Measurements from ENCODE around the gene DMD.

The DMD gene

DNA sequence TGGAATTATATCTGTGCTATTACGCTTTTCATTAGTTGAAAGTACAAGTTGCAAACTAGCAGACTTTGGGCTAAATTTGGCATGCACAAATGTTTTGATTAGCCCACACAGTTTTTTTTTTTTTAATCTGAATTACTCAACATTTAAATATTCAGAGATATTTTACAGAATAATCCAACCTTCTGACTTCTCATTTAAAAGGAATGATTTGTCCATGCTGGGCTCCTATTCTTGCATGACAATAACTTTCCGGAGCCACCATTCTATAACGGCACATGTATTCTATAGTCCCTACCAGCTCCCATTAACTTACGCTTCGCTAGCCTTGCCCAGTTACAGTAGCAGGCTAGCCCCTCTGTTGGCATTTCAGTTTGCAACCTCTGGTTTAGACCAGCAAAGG lies 1920.2 kb downstream of the DMD start:
- Mint-ChIP-seq H3K4me1 (no peaks in the 10 kb centered on the region), H3K9me3 (peaks cover 3% of the 10 kb centered on the region), H3K4me3 (no peak overlapping the region), H3K36me3 (ENCODE audit: low read depth) (no peaks in the 10 kb centered on the region), H3K27ac (no peak overlapping the region), H3K27me3 (ENCODE audit: low read depth) (no peaks in the 10 kb centered on the region)
- TF ChIP-seq, protein P1, sequence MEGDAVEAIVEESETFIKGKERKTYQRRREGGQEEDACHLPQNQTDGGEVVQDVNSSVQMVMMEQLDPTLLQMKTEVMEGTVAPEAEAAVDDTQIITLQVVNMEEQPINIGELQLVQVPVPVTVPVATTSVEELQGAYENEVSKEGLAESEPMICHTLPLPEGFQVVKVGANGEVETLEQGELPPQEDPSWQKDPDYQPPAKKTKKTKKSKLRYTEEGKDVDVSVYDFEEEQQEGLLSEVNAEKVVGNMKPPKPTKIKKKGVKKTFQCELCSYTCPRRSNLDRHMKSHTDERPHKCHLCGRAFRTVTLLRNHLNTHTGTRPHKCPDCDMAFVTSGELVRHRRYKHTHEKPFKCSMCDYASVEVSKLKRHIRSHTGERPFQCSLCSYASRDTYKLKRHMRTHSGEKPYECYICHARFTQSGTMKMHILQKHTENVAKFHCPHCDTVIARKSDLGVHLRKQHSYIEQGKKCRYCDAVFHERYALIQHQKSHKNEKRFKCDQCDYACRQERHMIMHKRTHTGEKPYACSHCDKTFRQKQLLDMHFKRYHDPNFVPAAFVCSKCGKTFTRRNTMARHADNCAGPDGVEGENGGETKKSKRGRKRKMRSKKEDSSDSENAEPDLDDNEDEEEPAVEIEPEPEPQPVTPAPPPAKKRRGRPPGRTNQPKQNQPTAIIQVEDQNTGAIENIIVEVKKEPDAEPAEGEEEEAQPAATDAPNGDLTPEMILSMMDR (IDR thresholded peaks at IDR 0.05; ENCODE audit: unreplicated experiment in 3 of 3), result no peak

DNA sequence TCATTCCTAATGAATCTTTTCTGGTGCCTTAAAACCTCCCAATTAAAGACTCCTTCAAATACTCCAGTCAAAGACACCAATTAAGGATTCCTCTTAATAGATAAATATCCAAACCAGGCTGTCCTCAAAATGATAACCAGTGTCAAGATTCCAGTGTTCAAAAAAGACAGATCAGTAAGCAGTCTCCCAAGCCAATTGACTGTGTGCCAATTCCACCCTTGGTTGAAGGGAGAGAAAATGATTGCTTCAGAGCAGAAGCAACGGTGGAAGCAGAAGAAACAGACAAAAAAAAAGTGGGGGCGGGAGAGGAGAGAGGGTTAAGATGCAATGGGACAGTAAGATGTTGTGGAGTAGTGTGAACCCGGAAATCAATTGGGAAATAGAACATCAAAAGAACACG lies 1923.5 kb downstream of the DMD start:
- Mint-ChIP-seq H3K27me3 (ENCODE audit: low read depth) (no peaks in the 10 kb centered on the region), H3K4me3 (no peak overlapping the region), H3K9me3 (no peaks in the 10 kb centered on the region), H3K4me1 (no peaks in the 10 kb centered on the region), H3K36me3 (ENCODE audit: low read depth) (no peaks in the 10 kb centered on the region), H3K27ac (no peak overlapping the region)
- TF ChIP-seq, protein P1 (IDR thresholded peaks at IDR 0.05; ENCODE audit: unreplicated experiment in 3 of 3), result no peak

- no peaks in the 10 kb centered on the region for H3K27me3 Mint-ChIP-seq (ENCODE audit: low read depth)
- H3K36me3 Mint-ChIP-seq (ENCODE audit: low read depth), result no peaks in the 10 kb centered on the region
- H3K9me3 Mint-ChIP-seq, result peaks cover 4% of the 10 kb centered on the region
- TF ChIP-seq, protein P1 (IDR thresholded peaks at IDR 0.05; ENCODE audit: unreplicated experiment in 3 of 3), result no peak
- no peaks in the 10 kb centered on the region for H3K4me1 Mint-ChIP-seq
- H3K27ac Mint-ChIP-seq, result no peak overlapping the region
- H3K4me3 Mint-ChIP-seq, result no peak overlapping the region
Measured at GRCh38 chrX:31280580-31280979, 1930.8 kb downstream of the DMD start.

DNA sequence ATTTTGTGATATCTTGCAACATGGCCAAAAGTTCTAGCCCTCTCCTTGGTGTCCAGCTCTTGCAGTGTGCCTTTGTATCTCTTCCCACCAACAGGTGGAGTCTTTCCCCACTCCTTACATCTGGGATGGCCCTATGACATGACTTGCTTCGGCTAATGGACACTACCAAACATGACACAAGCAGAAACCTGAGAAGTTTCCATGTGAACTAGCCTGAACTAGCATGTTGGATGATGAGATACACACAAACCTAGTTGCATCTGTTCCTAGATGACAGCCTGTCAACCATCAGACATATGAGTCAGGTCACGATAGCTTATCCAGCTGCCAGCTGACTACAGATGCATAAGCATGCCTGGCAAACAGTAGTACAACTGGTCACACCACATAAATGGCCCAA lies 1932.0 kb downstream of the DMD start:
- Mint-ChIP-seq H3K4me3 (no peak overlapping the region), H3K27me3 (ENCODE audit: low read depth) (no peaks in the 10 kb centered on the region), H3K4me1 (no peaks in the 10 kb centered on the region), H3K36me3 (ENCODE audit: low read depth) (no peaks in the 10 kb centered on the region), H3K27ac (no peak overlapping the region), H3K9me3 (peaks cover 4% of the 10 kb centered on the region)
- TF ChIP-seq, protein P1 (IDR thresholded peaks at IDR 0.05; ENCODE audit: unreplicated experiment in 3 of 3), result peak in 1 of 3 experiments; percentile 10

GRCh38 chrX:31272472-31272775 lies 1938.9 kb downstream of the DMD start:
- H3K27me3 Mint-ChIP-seq (ENCODE audit: low read depth), result no peaks in the 10 kb centered on the region
- TF ChIP-seq, protein P1 (IDR thresholded peaks at IDR 0.05; ENCODE audit: unreplicated experiment in 3 of 3), result no peak
- no peak overlapping the region for H3K4me3 Mint-ChIP-seq
- peaks cover 11% of the 10 kb centered on the region for H3K9me3 Mint-ChIP-seq
- H3K27ac Mint-ChIP-seq, result peak overlapping the region in 1 of 3 experiments; percentile 77
- no peaks in the 10 kb centered on the region for H3K36me3 Mint-ChIP-seq (ENCODE audit: low read depth)
- H3K4me1 Mint-ChIP-seq, result no peaks in the 10 kb centered on the region

DNA sequence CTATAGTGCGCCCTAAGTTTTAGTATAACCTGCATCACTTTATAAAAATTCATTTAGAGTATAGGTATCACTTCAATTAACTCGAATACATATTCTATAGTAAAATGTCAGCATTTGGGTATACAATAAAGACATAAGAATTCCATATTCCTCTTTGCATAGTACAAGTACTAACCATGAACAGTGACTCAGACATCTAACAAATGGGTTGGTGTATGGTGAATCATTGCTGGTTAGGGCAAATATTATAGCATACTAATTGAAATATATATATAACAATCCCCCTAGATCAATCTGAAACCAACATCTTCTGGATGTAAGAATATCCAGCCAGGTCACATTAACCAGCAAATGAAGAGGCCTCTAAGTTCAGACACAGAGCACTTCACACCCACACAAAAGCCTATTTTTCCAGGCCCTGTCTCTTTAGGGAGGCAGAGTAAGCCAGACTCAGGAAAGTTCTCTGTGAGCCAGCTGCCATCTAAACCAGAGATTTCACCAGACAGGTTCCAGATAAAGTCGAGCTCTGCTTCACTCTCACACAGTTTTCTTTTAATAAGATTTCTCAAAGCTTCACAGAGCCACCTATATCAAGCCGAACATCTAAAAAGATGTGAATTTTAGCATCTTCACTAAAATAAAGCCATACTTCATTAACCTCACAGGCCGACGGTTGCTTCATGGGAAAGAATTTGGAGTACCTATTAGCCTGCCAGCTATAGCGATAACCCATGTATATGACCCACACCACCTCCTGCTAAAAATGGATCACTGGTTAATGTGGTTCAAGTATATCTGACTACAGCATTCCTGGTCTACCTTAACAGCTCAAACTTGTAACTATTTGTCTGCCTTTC lies 1939.5 kb downstream of the DMD start:
- H3K4me3 Mint-ChIP-seq, result no peak overlapping the region
- no peaks in the 10 kb centered on the region for H3K4me1 Mint-ChIP-seq
- H3K36me3 Mint-ChIP-seq (ENCODE audit: low read depth), result no peaks in the 10 kb centered on the region
- peak overlapping the region in 2 of 3 experiments; percentile 35 to 77 for H3K27ac Mint-ChIP-seq
- H3K9me3 Mint-ChIP-seq, result peaks cover 11% of the 10 kb centered on the region
- H3K27me3 Mint-ChIP-seq (ENCODE audit: low read depth), result no peaks in the 10 kb centered on the region
- TF ChIP-seq, protein P1 (IDR thresholded peaks at IDR 0.05; ENCODE audit: unreplicated experiment in 3 of 3), result no peak
